Measurements from ENCODE around the gene PDE2A.

DNA sequence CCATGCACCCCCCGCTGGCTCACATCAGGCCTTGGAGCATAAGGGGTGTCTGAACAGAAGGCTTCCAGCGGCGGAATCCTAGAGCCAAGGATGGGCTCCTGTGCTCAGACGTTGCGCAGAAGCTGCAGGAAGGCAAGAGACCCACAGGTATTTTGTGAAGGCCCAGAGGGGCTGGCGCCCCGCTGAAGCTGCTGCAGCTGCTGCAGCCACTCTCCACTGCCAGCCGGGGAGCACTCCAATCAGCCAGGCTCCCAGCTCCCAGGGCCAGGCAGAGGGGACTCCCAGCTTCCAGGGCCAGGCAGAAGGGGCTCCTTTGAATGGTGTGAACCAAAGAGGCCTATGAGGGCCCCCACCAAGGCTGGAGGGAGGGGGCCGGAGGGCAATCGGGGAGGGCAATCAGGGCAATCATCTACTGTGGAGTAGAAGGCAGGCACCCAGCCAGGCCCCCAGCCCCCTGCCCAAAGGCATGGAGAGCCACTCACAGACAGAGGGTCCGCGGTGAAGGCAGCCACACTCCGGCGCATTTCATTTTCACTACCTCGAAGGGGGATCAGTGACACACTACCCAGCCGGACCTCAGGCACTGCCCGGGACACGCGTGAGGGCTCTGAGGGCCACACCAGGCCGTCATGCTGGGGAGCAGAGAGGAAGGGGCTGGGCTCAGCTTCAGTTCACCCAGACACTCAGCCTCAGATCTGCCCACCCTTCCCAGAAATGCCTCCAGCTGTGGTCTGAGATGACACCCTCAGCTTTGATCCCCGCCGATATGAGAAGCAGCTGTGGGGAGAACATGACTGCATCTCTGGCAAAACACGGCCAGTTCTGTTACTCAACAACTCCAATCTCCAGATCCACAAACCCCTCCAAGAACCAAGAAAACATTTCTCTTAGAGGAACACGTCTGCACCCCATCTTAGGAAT is 11.6 kb upstream of the PDE2A start:
- TF ChIP-seq CTCF (IDR thresholded peaks at IDR 0.05; ENCODE audit: insufficient read depth, low read depth, low read length), result no peak
- TF ChIP-seq EZH2 (IDR thresholded peaks at IDR 0.05; ENCODE audit: insufficient read depth, low read length), result no peak

Data from astrocyte (in vitro differentiated cells and primary cell).